ENCODE data around the gene AKR1E2.

AKR1E2 gene

DNA sequence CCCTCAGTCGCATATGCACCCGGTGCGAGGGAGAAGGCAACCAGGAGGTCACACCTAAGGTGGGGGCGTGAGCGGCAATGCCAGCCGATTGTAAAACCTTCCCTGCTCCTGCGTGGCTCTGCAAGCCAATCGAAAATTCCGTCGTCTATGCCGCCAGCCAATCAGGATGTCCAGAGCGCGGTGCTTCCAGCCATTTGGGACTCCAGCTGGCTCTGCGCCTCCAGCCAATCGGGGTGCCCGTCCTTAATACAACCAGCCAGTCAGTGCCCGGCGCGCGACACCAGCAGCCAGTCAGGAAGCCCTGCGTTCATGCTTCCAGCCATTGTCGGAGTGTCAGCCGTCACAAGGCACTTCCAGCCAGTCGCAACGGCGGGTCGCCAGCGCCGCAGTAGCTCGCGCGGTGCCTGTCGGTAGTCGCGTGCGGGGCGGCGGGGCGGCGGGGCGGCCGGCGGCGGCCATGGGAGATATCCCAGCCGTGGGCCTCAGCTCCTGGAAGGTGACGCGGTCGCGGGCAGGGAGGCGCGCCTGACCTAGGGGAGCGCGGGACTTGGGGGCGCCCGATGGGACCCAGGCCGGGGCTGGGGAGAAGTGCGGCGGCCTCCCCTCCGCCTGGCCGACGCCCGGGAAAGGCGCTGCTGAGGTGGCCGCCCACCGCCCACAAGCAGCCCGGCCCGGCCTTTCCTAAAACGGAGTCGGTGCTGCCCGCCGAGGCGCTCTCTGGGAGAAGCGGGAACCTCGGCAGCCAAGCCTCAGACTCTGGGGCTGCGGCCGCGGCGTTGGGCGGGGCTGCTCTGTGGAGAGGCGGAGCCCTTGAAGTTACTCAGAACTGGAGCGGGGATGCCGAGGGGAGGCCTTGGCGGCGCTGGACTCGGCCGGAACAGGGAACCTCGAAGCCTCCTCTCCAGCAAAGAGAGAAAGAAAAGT is at the start of gene AKR1E2:
Gene AKR1E2, plus strand, starts transcription at position 340 of the 924 bp plus-strand sequence. Its CDS starts 118 bp downstream, at position 458.
- peak; percentile 73 for DNase-seq

DNA sequence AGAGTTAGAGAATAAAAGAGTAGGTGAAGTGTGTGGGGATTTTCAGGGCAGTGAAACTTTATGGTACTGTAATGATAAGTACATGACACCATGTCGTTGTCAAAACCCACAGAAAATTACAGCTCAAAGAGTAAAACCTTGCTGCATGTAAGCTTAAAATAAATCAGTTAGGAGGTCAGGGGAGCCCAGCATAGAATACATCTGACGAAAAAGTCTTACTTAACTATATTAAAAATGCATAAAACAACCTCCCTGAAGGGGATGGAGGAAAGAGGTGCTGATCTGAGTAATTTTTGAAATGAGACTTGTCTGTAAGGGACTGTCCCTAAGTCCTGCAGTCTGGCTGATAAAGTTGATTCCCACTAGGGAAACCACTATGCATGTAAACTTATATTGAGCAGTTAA is 49.8 kb upstream of the AKR1E2 start:
- no peak for DNase-seq

DNA sequence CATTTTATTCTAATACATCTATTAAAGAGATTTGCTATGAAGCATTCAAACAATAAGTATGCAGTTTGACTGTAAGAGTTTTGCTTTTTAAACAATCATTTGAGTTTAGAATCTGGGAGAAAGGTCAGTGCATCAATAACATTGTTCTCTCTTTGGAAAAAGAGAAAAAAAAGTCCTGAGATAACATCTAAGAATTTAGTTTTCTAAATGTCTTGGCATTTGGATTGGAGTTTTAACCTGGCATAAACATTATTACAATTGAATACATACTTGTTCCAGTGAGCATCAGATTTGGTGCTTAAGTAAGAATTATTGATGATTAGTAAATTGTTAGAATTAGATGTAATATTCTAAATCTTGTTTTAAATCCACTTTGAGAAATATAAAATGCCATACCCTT is 47.2 kb upstream of the AKR1E2 start:
- DNase-seq = no peak

DNA sequence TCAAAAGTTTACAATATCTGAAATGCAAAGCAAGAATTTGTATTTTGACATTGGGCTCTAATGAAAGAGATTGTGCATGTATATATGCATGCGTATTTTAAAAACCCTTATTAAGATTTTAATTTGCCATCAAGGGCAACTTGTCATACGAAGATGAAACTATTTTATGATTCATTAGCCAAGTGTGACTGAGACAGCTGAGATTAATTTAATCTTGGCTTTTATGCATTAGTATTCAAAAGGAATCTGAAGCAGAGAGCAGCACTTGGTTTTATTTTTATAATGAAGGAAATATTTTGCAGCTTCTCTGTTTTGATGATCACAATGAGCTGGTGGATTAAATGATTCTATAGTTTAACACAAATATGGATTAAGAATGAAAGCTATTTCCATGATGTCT is 45.9 kb upstream of the AKR1E2 start:
- no peak for DNase-seq

DNA sequence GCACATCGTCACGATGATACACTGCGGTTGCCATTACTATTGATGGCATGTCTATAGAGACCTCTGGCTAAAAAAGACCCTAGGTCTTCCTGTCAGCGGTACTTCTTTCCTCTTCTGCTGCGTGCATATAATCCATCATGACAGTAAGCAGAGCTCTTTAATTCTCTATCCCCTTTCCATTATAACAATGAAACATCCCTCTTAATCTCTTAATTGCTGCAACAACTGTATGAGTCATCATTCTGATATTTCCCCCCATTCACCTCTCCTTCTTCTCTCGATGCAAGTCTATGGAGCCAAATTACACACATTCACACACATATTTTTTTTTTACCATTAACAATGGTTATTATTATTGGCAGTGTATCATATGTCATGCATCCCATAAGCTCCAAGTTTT is 45.2 kb upstream of the AKR1E2 start:
- DNase-seq = no peak

DNA sequence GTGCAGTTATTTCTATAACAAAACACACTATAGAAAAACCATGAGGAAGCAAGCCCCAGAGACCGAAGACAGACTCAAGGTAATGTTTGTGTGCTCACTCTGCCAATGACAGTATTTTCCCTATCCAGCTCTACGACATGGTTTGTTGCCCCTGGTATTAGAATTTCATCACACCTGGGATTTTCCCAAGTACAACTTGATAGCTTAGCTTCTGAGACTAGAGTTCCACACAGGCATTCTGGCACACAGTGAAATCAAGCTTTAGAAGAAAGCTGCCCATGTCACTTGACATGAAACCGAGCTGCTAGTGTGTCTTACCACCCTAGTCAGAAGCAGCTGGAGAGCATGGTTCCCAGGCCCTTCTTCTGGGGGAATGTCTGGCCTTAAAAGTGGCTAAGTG is 44.1 kb upstream of the AKR1E2 start:
- no peak for DNase-seq

DNA sequence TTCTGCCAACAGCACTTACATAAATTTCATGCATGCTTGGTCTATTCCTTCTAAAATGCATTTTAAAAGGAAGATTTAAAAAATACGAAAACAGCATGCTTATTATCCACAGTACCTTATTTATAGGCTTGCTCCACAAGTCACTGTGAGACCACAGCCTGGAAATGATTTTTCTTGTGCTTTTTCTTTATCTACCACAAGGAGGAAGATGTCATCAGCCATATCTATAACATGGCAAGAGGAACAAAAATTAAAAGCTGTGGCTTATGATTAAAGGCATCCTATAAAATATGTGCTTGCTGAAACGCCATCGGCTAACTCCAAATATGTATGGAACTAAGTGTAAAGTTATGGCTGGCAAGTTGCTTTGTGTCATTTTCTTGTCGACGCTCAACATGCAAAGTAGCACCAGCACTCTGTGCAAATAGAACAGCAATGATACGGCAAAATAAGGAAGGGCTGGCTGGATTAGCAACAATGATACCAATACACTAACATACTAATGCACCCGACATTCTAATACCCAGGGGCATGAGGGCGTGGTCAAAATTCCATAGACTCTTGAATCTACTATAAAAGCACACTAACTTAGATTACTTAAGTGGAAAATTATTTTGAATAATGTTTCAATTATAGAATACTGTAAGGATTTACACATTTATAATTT is 41.2 kb upstream of the AKR1E2 start:
- DNase-seq = no peak

DNA sequence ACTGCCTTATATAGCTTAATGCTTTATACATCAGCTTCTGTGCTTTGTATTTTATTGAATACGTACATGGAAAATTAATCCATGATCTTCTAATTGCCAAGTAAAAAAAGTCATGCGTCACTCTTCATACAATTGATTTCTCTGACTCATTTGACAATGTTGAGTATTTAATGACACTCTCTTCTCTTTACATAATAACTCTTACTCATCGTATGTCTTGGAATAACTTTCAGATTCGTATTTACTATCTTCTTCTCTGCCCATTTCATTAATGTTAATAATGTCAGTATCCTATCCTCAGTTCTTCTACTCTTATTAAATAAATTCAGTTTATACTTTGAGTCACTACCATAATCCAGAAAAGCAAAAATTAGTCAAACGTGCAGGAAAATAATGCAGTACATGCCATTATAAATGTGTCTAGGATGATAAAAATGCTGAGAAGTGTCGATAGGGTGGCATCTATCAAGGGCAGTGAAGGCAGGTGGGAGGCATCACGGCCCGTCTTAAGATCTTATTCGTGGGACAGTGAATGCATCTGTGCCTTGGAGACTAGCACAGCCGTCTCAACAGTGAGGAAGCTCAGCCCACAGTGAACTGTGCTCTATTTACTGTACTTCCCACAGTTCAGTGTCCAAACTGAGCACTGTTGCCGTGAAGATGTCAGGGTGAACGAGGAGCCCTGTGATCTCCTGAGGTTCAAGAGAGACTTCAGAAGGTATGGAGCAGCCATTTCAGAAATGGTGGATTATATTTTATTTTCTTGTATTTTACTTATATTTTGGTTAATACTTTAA is 39.8 kb upstream of the AKR1E2 start:
- DNase-seq = no peak

DNA sequence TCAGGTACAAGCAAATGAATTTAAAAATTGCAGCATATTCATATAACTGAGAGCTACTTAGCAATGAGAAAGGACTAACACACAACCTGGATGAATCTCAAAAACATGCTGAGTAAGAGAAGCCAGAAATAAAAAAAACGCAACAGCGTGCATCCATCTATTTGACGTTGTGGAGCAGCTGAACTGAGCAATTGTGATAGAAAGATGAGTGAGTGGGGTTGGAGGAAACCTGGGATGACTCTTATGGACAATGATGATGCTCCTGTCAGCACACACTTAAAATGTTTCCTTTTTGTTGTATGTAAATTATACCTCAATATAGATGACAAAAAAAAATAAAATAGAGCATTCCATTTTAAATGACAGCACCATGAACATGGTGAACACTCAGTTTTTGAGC is 36.0 kb upstream of the AKR1E2 start:
- no peak for DNase-seq

DNA sequence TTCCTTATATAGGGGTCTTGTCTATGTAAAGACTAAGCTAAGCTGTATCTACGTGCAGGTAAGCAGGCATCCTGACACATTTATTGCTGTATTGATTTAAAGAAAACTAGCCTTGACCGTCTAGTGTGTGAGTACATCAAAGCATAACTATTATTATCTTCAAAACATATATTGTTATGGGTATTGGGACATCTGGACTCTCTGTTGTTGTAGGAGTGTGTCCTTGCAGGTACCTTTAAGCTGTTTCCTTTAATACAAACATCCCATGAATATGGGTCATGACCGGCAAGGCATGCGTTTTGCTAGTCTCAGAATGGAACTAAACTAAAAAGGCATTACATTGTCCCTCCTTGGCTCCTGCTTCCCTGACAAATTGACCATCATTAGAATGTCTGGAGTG is 35.1 kb upstream of the AKR1E2 start:
- DNase-seq = no peak

DNA sequence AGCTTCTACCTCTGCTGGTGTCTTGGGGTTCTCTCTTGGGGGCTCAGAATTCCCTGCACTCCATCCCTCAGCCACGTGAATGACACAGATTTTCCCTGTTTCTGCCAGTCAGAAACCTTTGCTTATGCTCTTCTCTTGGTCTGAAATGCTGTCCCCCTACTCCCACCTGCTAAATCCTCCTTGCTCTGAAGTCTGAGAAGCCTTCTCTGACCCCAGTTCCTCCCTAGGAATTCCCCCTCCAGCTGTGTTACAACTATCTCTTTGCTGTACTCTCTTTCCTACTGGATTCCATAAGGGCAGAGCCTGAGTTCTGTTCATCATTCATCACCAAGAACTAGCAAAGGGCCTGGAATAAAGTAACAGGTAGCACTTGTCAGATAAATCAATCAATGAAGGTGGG is 33.6 kb upstream of the AKR1E2 start:
- DNase-seq = no peak

DNA sequence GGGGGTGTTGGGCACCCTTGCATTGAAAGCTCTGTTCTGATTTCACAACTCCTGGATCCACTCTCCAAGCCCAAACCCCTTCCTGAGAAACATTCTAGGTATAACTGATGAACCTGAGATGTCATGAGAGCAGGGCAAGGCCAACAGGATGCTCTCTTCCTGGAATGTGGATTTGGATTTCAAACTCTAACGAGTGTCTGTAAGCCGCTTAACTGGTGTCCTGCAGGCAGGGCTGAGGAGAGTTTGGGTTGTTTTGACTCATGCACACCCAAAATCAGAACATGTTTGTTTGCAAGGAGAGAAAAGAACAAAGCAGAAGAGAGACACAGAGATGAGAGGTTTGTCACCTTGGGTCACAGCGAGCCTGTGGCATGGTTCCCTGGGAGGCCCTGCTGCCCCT is 24.6 kb upstream of the AKR1E2 start:
- no peak for DNase-seq

DNA sequence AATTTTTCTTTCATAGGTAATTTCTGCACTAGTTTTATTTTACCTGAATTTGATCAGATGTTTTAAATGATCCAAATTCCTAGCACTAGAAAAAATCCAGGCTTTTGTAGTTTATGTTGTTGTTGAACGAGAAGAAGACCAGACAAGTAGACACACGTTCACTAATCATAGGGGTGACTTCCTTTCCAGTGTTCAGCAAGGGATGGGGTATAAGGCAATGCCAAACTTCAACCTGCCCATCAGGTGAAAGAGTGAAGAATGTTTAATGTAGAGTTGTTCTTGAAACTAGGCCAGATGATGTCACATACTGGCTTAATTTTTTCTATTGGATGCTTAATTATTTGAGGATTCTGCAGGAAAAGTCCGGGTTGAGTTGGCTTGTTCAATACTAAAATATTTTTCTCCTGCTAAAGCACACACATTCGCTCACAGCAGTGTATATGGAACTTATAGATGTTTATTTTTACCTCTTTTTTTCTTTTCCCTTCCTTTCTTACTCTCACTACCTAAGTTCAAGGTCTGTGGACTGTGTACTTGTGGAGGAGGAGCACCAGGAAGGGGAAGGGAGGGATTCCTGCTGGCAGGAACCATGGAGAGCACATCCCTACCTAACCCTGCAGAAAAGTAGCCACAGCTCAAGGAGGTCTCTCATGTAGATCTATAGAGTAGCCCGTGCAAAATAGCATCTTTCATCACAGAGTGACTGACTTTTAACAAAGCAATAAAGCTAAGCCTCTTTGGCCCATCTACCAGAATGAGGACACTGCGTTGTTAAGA is 23.1 kb upstream of the AKR1E2 start:
- DNase-seq = no peak

DNA sequence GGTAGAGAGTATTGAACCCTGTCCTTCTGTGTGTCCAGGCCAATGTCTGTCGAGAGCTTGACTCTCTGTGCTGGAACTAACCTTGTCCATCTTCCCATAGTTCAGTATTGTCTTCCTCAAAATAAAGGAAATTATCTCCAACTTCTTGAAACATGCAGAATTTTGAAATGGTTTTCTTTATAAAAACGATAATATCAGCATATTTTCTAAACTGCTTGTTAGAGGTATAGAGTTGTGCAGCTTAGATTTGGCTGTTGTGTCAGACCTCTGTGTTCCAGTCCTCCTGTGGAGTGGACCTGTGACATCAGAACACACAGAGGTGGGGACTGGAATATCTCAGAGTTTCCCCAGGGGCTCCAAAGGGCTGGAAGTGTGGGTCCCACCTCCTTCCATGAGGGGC is 22.2 kb upstream of the AKR1E2 start:
- DNase-seq = no peak

DNA sequence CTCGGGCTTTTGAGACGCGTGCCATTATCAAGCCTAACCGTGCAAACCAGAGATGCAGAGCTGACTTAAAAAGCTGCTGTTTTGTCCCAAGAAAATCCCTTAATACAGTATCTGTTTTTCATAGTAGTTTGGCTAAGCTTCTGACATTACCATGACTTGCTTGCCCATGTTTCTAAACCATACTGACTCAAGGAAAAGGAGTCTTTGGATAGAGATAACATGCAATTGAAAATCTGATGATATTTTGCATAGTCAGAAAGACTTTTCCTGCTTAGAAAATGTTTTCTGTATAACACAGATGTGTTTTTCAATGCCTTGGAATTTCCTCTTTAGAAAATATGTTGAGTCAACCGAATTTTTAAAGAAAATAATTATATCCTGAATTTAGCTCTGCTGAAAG is 21.5 kb upstream of the AKR1E2 start:
- no peak for DNase-seq

DNA sequence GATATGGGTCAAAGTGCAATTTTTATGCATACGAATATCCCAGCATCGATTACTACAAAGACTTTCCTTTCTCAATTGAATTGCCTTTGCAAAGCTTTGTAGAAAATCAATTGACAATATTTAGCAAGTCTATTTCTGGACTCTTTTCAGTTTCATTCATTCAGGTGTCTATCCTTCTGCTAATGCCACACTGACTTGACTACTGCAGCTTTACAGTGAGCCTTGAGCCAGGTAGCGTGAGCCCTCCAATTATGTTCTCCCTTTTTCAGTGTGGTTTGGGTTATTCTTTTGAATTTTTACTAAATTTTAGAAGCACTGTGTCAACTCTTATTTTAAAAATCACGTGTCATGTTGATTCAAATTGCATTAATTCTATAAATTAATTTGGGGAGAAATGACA is 19.5 kb upstream of the AKR1E2 start:
- DNase-seq = no peak

DNA sequence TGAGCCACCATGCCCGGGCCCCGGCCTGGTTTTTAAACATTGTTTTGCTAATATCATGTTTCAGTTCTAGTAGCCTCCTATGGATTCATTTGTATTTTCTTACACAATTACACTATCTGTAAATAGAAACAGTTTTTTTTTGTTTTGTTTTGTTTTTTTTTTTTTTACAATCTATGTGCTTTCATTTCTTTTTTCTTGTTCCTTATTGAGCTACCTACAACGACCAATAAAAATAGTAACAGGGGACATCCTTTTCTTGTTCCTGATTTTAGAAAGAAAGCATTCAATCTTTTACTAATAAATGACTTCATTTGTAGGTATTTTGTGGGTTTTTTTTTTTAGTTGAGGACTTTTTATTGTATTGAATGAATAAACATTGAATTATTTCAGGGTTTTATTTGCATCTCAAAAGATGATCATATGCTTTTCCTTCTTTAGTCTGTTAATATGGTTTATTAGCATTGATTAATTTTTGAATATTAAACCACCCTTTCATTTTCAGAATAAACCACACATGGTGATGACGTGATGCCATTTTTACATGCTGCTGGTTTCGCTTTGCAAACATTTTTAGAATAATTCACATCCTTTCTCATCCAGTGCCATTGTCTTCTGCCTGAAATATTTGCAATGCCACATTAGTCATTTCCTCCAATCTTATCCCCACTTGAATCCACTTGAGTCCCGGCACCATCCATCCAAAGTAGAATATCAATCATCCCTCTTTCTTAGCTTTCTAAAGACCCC is 18.1 kb upstream of the AKR1E2 start:
- no peak for DNase-seq

DNA sequence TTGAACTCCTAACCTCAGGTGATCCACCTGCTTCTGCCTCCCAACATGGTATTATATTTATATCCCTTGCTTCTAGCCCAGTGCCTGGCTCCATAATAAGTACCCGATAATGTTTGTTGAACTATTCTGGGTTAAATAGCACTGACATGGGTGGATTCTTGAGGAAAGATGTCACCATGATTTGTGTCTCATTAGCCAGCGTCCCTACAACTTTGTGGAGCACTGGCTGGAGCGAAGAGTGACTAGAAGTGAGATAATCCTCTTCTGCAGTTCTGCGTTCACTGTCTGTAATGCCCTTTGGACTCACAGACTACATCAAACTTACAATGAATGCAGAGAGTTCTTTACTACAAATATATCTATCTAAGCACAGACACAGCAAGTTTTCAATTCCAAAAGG is 16.9 kb upstream of the AKR1E2 start:
- no peak for DNase-seq

DNA sequence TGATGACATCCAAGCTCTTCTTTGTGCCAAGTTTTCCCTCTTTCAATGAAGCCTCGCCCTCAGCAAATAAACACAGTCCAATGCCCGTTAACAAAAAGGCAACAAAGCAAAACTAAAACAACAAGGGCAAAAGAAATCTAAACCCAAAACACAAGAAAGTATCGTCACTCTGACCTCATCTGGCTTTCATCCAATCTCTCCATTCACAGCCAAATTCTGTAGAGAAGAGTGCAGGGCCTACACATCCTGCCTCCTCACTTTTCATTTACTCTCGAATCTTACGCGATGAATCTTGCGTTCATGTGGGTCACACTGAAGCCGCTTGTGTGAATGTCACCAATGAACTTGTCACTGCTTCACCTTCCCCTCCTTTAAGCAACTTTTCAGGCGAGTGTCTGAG is 15.9 kb upstream of the AKR1E2 start:
- DNase-seq = no peak

DNA sequence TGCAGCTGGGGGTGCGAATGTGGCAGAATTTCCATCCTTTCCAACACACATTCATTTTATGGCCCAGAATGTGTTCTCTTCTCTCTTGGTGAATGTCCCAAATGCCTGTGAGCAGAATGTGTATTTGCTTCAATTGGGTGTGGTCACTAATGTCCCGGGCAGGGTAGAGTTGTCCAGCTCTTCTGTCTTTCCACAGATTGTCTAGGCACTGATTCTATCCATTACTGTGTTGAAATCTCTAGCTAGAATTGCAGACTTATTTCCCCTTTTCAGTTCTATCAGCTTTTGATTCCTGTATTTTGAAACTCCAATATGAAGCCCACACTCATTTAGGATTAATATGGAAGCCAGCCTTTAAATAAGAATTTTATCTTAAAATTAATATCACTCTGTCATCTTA is 14.0 kb upstream of the AKR1E2 start:
- no peak for DNase-seq

DNA sequence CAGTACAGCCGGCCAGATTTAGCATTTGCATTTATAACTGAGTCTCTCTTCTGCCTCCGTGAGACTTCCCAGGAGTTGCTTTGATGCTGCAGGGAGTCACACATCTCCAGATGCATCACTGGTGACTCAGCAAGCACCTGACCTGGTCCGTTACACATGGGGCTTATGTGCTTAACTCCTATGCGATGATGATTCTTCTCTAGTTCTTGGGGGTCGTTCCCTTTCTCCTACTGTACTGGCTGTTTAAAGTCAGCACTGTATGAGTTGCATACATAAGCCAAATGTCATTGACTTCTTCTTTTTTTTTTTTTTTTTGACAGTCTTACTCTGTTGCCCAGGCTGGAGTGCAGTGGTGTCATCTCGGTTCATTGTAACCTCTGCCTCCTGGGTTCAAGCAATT is 13.0 kb upstream of the AKR1E2 start:
- DNase-seq = no peak

DNA sequence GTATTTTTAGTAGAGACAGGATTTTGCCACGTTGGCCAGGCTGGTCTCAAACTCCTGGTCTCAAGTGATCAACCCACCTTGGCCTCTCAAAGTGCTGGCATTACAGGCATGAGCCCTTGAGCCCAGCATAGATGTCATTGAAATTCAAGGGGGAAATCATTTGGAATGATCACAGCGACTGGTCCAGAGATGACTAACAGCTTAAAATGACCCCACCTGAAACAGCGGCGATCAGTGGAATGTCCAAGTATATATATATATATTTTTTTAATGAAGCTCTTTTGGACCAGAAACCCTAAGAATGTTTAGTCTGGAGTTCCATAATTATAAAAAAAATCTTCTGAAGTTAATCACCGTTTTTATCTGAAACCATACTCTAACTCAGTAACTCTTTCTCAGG is 12.5 kb upstream of the AKR1E2 start:
- DNase-seq = no peak

Measured in stimulated activated naive CD4-positive, alpha-beta T cell treated with Interleukin-2 at 50 U/mL for 16 hours (primary cell).